ENCODE data around the gene PCNX2. TPM values are rescaled to one million over a fixed set of nuclear protein-coding genes. Genes with fewer than 3 reads are reported as not detected.

The PCNX2 gene
- total RNA-seq, 4 donors from 2014 or later: 5.9 to 21.7 (median 10.3) TPM

DNA sequence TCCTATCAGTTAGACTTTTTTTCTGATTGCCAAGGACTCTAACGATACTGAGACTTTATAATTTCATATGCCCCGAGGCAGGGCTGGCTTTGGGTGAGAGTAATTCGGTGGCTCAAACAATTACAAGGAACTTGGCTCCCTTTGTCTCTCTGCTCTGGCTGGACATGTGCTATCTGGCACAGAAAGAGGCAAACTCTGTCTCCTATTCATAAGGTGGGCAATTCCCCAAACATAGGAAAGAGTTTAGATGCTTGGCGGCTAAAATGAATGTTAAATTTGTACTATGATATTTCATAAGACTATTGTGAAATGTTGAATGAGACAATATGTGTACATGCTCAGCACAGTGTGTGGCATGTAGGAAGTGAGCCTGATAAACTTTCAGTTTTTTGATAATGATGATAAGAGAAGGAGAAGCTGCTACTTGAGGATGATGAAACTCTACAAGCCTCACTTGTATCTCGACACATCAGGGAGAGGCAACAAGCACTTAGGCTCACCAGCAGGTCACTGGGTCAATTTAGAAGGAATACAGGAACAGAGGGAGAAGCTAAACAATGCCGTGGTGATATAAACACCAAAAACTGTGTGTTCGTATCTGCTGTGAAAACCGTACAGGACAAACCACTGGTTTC, 357.7 kb downstream of the PCNX2 start:
- Histone ChIP-seq H3K27me3 (peaks cover 6% of the 10 kb centered on the region), H3K4me1 (no peaks in the 10 kb centered on the region), H3K36me3 (no peaks in the 10 kb centered on the region), H3K9me3 (peaks cover 0 to 8% (median 0%) of the 10 kb centered on the region in 3 donors), H3K27ac (no peak overlapping the region), H3K4me3 (no peak overlapping the region)
- ATAC-seq: peak; percentile 39
- 34 to 51% methylated on average over 5 to 8 of the region's 8 CpGs for WGBS, 2 donors (ENCODE audit: low coverage in 1 of 2)
- TF ChIP-seq EP300 (IDR thresholded peaks at IDR 0.05) (no peak), POLR2AphosphoS5 (IDR thresholded peaks at IDR 0.05) (no peak), POLR2A (IDR thresholded peaks at IDR 0.05) (no peak)
- TF ChIP-seq, protein P1, sequence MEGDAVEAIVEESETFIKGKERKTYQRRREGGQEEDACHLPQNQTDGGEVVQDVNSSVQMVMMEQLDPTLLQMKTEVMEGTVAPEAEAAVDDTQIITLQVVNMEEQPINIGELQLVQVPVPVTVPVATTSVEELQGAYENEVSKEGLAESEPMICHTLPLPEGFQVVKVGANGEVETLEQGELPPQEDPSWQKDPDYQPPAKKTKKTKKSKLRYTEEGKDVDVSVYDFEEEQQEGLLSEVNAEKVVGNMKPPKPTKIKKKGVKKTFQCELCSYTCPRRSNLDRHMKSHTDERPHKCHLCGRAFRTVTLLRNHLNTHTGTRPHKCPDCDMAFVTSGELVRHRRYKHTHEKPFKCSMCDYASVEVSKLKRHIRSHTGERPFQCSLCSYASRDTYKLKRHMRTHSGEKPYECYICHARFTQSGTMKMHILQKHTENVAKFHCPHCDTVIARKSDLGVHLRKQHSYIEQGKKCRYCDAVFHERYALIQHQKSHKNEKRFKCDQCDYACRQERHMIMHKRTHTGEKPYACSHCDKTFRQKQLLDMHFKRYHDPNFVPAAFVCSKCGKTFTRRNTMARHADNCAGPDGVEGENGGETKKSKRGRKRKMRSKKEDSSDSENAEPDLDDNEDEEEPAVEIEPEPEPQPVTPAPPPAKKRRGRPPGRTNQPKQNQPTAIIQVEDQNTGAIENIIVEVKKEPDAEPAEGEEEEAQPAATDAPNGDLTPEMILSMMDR (IDR thresholded peaks at IDR 0.05): no peak

- Histone ChIP-seq H3K4me1 (no peaks in the 10 kb centered on the region), H3K36me3 (no peaks in the 10 kb centered on the region), H3K27ac (no peak overlapping the region), H3K27me3 (peaks cover 6% of the 10 kb centered on the region), H3K9me3 (peaks cover 0 to 8% (median 0%) of the 10 kb centered on the region in 3 donors), H3K4me3 (no peak overlapping the region)
- ATAC-seq: no peak
- WGBS, 2 donors (ENCODE audit: low coverage in 1 of 2): 84 to 100% methylated on average over 1 to 5 of the region's 6 CpGs
- TF ChIP-seq POLR2AphosphoS5 (IDR thresholded peaks at IDR 0.05) (no peak), EP300 (IDR thresholded peaks at IDR 0.05) (no peak), POLR2A (IDR thresholded peaks at IDR 0.05) (no peak)
- TF ChIP-seq, protein P1 (IDR thresholded peaks at IDR 0.05): no peak
Measured at GRCh38 chr1:232936941-232937340, 358.6 kb downstream of the PCNX2 start.

Other genes with a start within 250 kb of the PCNX2 start
- gene MAP3K21, start 32.0 kb upstream of the PCNX2 start, total RNA-seq: 1 to 10 TPM in 1 of 4 donors, under 1 TPM in 3; 0.27 to 1.2 (median 0.61) TPM